Stimulated activated CD4-positive, alpha-beta T cell treated with anti-CD3 and anti-CD28 coated beads, TNF-alpha, amount 100 ng/mL, for 1 hour (primary cell): ENCODE data around the gene DIS3L2.

Experiments used
- DNase-seq, 3 donors: peaks; one replicate each; pipeline ENCODE4 v3.0.0-alpha.2; 2020; ENCODE audit warnings: low read depth in 3 of 3, low spot score in 1 of 3

The DIS3L2 gene

GRCh38 chr2:232260075-232260474 is 298.6 kb downstream of the DIS3L2 start:
- no peak for DNase-seq

GRCh38 chr2:232261776-232262175 is 300.3 kb downstream of the DIS3L2 start:
- no peak for DNase-seq

- DNase-seq = no peak
Measured at GRCh38 chr2:232263295-232263694, 301.8 kb downstream of the DIS3L2 start.

- no peak for DNase-seq
Measured at GRCh38 chr2:232264081-232264480, 302.6 kb downstream of the DIS3L2 start.

- DNase-seq = no peak
Measured at GRCh38 chr2:232265329-232265728, 303.8 kb downstream of the DIS3L2 start.

GRCh38 chr2:232268636-232269165 is 307.2 kb downstream of the DIS3L2 start:
- no peak for DNase-seq

- DNase-seq = no peak
Measured at GRCh38 chr2:232269867-232270266, 308.4 kb downstream of the DIS3L2 start.

GRCh38 chr2:232273903-232274643 is 312.6 kb downstream of the DIS3L2 start:
- no peak for DNase-seq

- DNase-seq = no peak
Measured at GRCh38 chr2:232275670-232276069, 314.2 kb downstream of the DIS3L2 start.

- DNase-seq = no peak
Measured at GRCh38 chr2:232276084-232276732, 314.7 kb downstream of the DIS3L2 start.

GRCh38 chr2:232276733-232277313 is 315.3 kb downstream of the DIS3L2 start:
- no peak for DNase-seq

GRCh38 chr2:232278534-232278933 is 317.0 kb downstream of the DIS3L2 start:
- no peak for DNase-seq

GRCh38 chr2:232280341-232280740 is 318.8 kb downstream of the DIS3L2 start:
- DNase-seq = no peak

- DNase-seq = no peak
Measured at GRCh38 chr2:232281858-232282507, 320.5 kb downstream of the DIS3L2 start.

- DNase-seq = no peak
Measured at GRCh38 chr2:232282508-232283055, 321.1 kb downstream of the DIS3L2 start.

GRCh38 chr2:232286001-232286868 is 324.7 kb downstream of the DIS3L2 start:
- no peak for DNase-seq

- DNase-seq = no peak
Measured at GRCh38 chr2:232287316-232287715, 325.8 kb downstream of the DIS3L2 start.

- DNase-seq = no peak
Measured at GRCh38 chr2:232288489-232289030, 327.0 kb downstream of the DIS3L2 start.

- no peak for DNase-seq
Measured at GRCh38 chr2:232290668-232291067, 329.2 kb downstream of the DIS3L2 start.

GRCh38 chr2:232291343-232291742 is 329.8 kb downstream of the DIS3L2 start:
- no peak for DNase-seq
